Activated CD8-positive, alpha-beta memory T cell treated with anti-CD3 and anti-CD28 coated beads, Interleukin-2, amount 10 ng/mL, durations not matched to agents 7 days and 5 days (primary cell): ENCODE data around the gene EXOSC3. TPM values are rescaled to one million over a fixed set of nuclear protein-coding genes. Genes with fewer than 3 reads are reported as not detected.
"Not testable (repeated sequence)": the region's sequence is repeated elsewhere in the genome, so short reads cannot be mapped to it uniquely, and the experiment has no call there.

Experiments used
- ATAC-seq: fragments of 150-1000 bp; cut with Tn5 transposase; one replicate; pipeline ENCODE4 v1.10.0; 2021; ENCODE audit warnings: moderate library complexity
- CTCF ChIA-PET: fragments of 350-600 bp; sonication (Branson Sonifier 250); formaldehyde crosslinking; loops from one replicate; lab custom pipeline; 2021; ENCODE audit warnings: antibody characterized with exemption; lab: Charles Lee
- DNase-seq: peaks from one replicate; pipeline ENCODE4 v3.0.0-alpha.2; 2020
- H3K27ac Mint-ChIP-seq: one replicate; pipeline ENCODE4 v1.8.0; 2021; ENCODE audit warnings: mild to moderate bottlenecking, mixed read lengths
- H3K27me3 Mint-ChIP-seq: one replicate; pipeline ENCODE4 v1.8.0; 2021; ENCODE audit warnings: mixed read lengths
- H3K36me3 Mint-ChIP-seq: one replicate; pipeline ENCODE4 v1.8.0; 2021; ENCODE audit warnings: mild to moderate bottlenecking, mixed read lengths
- H3K4me1 Mint-ChIP-seq: one replicate; pipeline ENCODE4 v1.8.0; 2021; ENCODE audit warnings: mixed read lengths
- H3K4me3 Mint-ChIP-seq: one replicate; pipeline ENCODE4 v1.8.0; 2021; ENCODE audit warnings: mild to moderate bottlenecking, moderate library complexity, mixed read lengths
- H3K9me3 Mint-ChIP-seq: one replicate; pipeline ENCODE4 v1.8.0; 2022; ENCODE audit warnings: low read depth, mixed read lengths
- total RNA-seq, 2 experiments: library from RNA; stranded (reverse); gene quantifications; one replicate each; pipeline ENCODE4 v1.2.3, GENCODE V29; 2021

Gene EXOSC3
- total RNA-seq, result 10 to 100 TPM; 88.1 to 98.7 TPM

GRCh38 chr9:37784616-37785483 lies at the start of gene EXOSC3:
TSS of gene EXOSC3 (minus strand) at chr9:37785064. CDS start at chr9:37785044, 20 bp downstream.
- Mint-ChIP-seq H3K9me3 (no peaks in the 10 kb centered on the region), H3K4me1 (peaks cover 38% of the 10 kb centered on the region), H3K36me3 (peaks cover 32% of the 10 kb centered on the region), H3K27ac (peak within 1 kb of the TSS; percentile 97), H3K4me3 (peak within 1 kb of the TSS; percentile 96), H3K27me3 (no peaks in the 10 kb centered on the region)
- DNase-seq (peak; percentile 93), ATAC-seq (peak; percentile 89)
- CTCF ChIA-PET, result interaction anchor here (0.5 to 2.9 kb wide), 7 partner anchors 10 to 323 kb away, joined by 3 to 19 read pairs (median 4); partner anchors contain the start of gene DCAF10

GRCh38 chr9:37827483-37828165 lies 42.8 kb upstream of the EXOSC3 start:
- Mint-ChIP-seq H3K4me1 (no peaks in the 10 kb centered on the region), H3K9me3 (no peaks in the 10 kb centered on the region), H3K27ac (no peak overlapping the region), H3K27me3 (no peaks in the 10 kb centered on the region), H3K4me3 (no peak overlapping the region), H3K36me3 (peaks cover 33% of the 10 kb centered on the region)
- ATAC-seq (no peak), DNase-seq (no peak)
- CTCF ChIA-PET, result no interaction called here

GRCh38 chr9:37825174-37825573 lies 40.3 kb upstream of the EXOSC3 start:
- DNase-seq, H3K4me3 Mint-ChIP-seq, H3K9me3 Mint-ChIP-seq, ATAC-seq, H3K27ac Mint-ChIP-seq, H3K27me3 Mint-ChIP-seq, CTCF ChIA-PET, H3K4me1 Mint-ChIP-seq: not testable (repeated sequence)
- peaks cover 52% of the 10 kb centered on the region for H3K36me3 Mint-ChIP-seq

GRCh38 chr9:37820142-37820541 lies 35.3 kb upstream of the EXOSC3 start:
- H3K9me3 Mint-ChIP-seq, result no peaks in the 10 kb centered on the region
- H3K36me3 Mint-ChIP-seq, result peaks cover 38% of the 10 kb centered on the region
- peaks cover 3% of the 10 kb centered on the region for H3K4me1 Mint-ChIP-seq
- H3K27me3 Mint-ChIP-seq, result no peaks in the 10 kb centered on the region
- H3K27ac Mint-ChIP-seq, result no peak overlapping the region
- H3K4me3 Mint-ChIP-seq, result no peak overlapping the region
- DNase-seq (no peak), ATAC-seq (no peak)
- CTCF ChIA-PET, result interaction anchor here (1.0 to 1.6 kb wide), 3 partner anchors 9 to 36 kb away, joined by 3 to 4 read pairs (median 3); no protein-coding TSS in a partner anchor

GRCh38 chr9:37818849-37819248 lies 34.0 kb upstream of the EXOSC3 start:
- ATAC-seq, result no peak
- Mint-ChIP-seq H3K27ac (no peak overlapping the region), H3K36me3 (peaks cover 30% of the 10 kb centered on the region), H3K9me3 (no peaks in the 10 kb centered on the region), H3K4me3 (no peak overlapping the region), H3K27me3 (no peaks in the 10 kb centered on the region), H3K4me1 (peaks cover 3% of the 10 kb centered on the region)
- DNase-seq, result no peak
- CTCF ChIA-PET, result interaction anchor here (1.6 kb wide), 1 partner anchor 35 kb away, joined by 3 read pairs; no protein-coding TSS in a partner anchor

- peaks cover 8% of the 10 kb centered on the region for H3K4me1 Mint-ChIP-seq
- H3K27me3 Mint-ChIP-seq, result no peaks in the 10 kb centered on the region
- CTCF ChIA-PET, result no interaction called here
- peaks cover 8% of the 10 kb centered on the region for H3K36me3 Mint-ChIP-seq
- no peaks in the 10 kb centered on the region for H3K9me3 Mint-ChIP-seq
- no peak for ATAC-seq
- no peak for DNase-seq
- no peak overlapping the region for H3K4me3 Mint-ChIP-seq
- H3K27ac Mint-ChIP-seq, result no peak overlapping the region
Measured at GRCh38 chr9:37812773-37813379, 28.0 kb upstream of the EXOSC3 start.

GRCh38 chr9:37811906-37812476 lies 27.1 kb upstream of the EXOSC3 start:
- Mint-ChIP-seq H3K27me3 (no peaks in the 10 kb centered on the region), H3K4me3 (no peak overlapping the region), H3K36me3 (peaks cover 9% of the 10 kb centered on the region), H3K4me1 (peaks cover 10% of the 10 kb centered on the region), H3K9me3 (no peaks in the 10 kb centered on the region), H3K27ac (no peak overlapping the region)
- no peak for ATAC-seq
- no peak for DNase-seq
- CTCF ChIA-PET, result interaction anchor here (1.0 kb wide), 1 partner anchor 8 kb away, joined by 3 read pairs; no protein-coding TSS in a partner anchor

GRCh38 chr9:37809676-37810075 lies 24.8 kb upstream of the EXOSC3 start:
- H3K9me3 Mint-ChIP-seq, CTCF ChIA-PET, DNase-seq, ATAC-seq, H3K36me3 Mint-ChIP-seq, H3K4me3 Mint-ChIP-seq, H3K27me3 Mint-ChIP-seq, H3K27ac Mint-ChIP-seq: not testable (repeated sequence)
- H3K4me1 Mint-ChIP-seq, result peaks cover 13% of the 10 kb centered on the region

GRCh38 chr9:37806271-37806670 lies 21.4 kb upstream of the EXOSC3 start:
- Mint-ChIP-seq H3K4me3 (no peak overlapping the region), H3K27ac (no peak overlapping the region), H3K9me3 (no peaks in the 10 kb centered on the region), H3K36me3 (peaks cover 6% of the 10 kb centered on the region), H3K4me1 (peaks cover 26% of the 10 kb centered on the region), H3K27me3 (no peaks in the 10 kb centered on the region)
- DNase-seq (no peak), ATAC-seq (no peak)
- CTCF ChIA-PET, result interaction anchor here (1.0 kb wide), 1 partner anchor 51 kb away, joined by 3 read pairs; no protein-coding TSS in a partner anchor

- H3K9me3 Mint-ChIP-seq, result no peaks in the 10 kb centered on the region
- CTCF ChIA-PET, result interaction anchor here (1.5 kb wide), 1 partner anchor 17 kb away, joined by 5 read pairs; the partner anchor contains the start of gene EXOSC3
- ATAC-seq, result no peak
- no peaks in the 10 kb centered on the region for H3K27me3 Mint-ChIP-seq
- H3K36me3 Mint-ChIP-seq, result peaks cover 11% of the 10 kb centered on the region
- peaks cover 41% of the 10 kb centered on the region for H3K4me1 Mint-ChIP-seq
- H3K27ac Mint-ChIP-seq, result peak overlapping the region; percentile 76
- no peak for DNase-seq
- H3K4me3 Mint-ChIP-seq, result peak overlapping the region; percentile 96
Measured at GRCh38 chr9:37801959-37802711, 17.3 kb upstream of the EXOSC3 start.

- Mint-ChIP-seq H3K9me3 (no peaks in the 10 kb centered on the region), H3K27me3 (no peaks in the 10 kb centered on the region), H3K36me3 (peaks cover 11% of the 10 kb centered on the region), H3K27ac (peak overlapping the region; percentile 76), H3K4me1 (peaks cover 39% of the 10 kb centered on the region), H3K4me3 (peak overlapping the region; percentile 96)
- ATAC-seq (peak; percentile 52), DNase-seq (peak; percentile 52)
- CTCF ChIA-PET, result interaction anchor here (1.5 kb wide), 1 partner anchor 16 kb away, joined by 5 read pairs; the partner anchor contains the start of gene EXOSC3
Measured at GRCh38 chr9:37801287-37801850, 16.5 kb upstream of the EXOSC3 start.
